ENCODE results near the gene ADAM33. TPM values are rescaled to one million over a fixed set of nuclear protein-coding genes. Genes with fewer than 3 reads are reported as not detected.
A peak's percentile ranks its signal among the peaks of the same experiment; 100 is the strongest.

ADAM33 gene
- total RNA-seq, 1 experiment from 2014 or later, result not detected

- no peaks in the 10 kb centered on the region for H3F3A ChIP-seq (ENCODE audit: insufficient read depth, low read depth)
- H3K27ac ChIP-seq, result no peak overlapping the region
- no peaks in the 10 kb centered on the region for H3K79me2 ChIP-seq (ENCODE audit: low read depth)
- H3K4me1 ChIP-seq (replicated peaks; ENCODE audit: insufficient read depth), result no peaks in the 10 kb centered on the region
- H3K9me3 ChIP-seq (ENCODE audit: insufficient read depth, low read depth), result no peaks in the 10 kb centered on the region
- intact Hi-C loops (cut with micrococcal nuclease; ENCODE audit: unreplicated experiment), result no loop called here
- BruUV-seq (replicated peaks), result no TSS peak
- no peak overlapping the region for H2AFZ ChIP-seq
- no peaks in the 10 kb centered on the region for H3K36me3 ChIP-seq (ENCODE audit: low read depth)
- H4K20me1 ChIP-seq (ENCODE audit: insufficient read depth), result no peaks in the 10 kb centered on the region
- TF ChIP-seq EZH2 (IDR thresholded peaks at IDR 0.05; ENCODE audit: low read depth) (no peak), CTCF (conservative IDR thresholded peaks at IDR 0.05) (no peak)
- no peak overlapping the region for H3K4me3 ChIP-seq
- H3K9me2 ChIP-seq (ENCODE audit: insufficient read depth), result no peaks in the 10 kb centered on the region
- DNase-seq, result no peak
- POLR2A ChIA-PET (ENCODE audit: unreplicated experiment), result no interaction called here
- CTCF ChIA-PET, result no interaction called here
- no peak overlapping the region for H3K4me2 ChIP-seq
- H3K27me3 ChIP-seq (ENCODE audit: insufficient read depth, low read depth), result no peaks in the 10 kb centered on the region
These were observed 35.2 kb downstream of the ADAM33 start for GRCh38 chr20:3646651-3647050.

GRCh38 chr20:3646067-3646440 is 35.8 kb downstream of the ADAM33 start:
- H3K4me3 ChIP-seq, result no peak overlapping the region
- TF ChIP-seq CTCF (conservative IDR thresholded peaks at IDR 0.05) (no peak), EZH2 (IDR thresholded peaks at IDR 0.05; ENCODE audit: low read depth) (no peak)
- no peaks in the 10 kb centered on the region for H3K4me1 ChIP-seq (replicated peaks; ENCODE audit: insufficient read depth)
- no peak for DNase-seq
- H3K36me3 ChIP-seq (ENCODE audit: low read depth), result no peaks in the 10 kb centered on the region
- no peaks in the 10 kb centered on the region for H4K20me1 ChIP-seq (ENCODE audit: insufficient read depth)
- no peak overlapping the region for H2AFZ ChIP-seq
- no peaks in the 10 kb centered on the region for H3K27me3 ChIP-seq (ENCODE audit: insufficient read depth, low read depth)
- intact Hi-C loops (cut with micrococcal nuclease; ENCODE audit: unreplicated experiment), result no loop called here
- no TSS peak for BruUV-seq (replicated peaks)
- CTCF ChIA-PET, result no interaction called here
- no peak overlapping the region for H3K27ac ChIP-seq
- H3K9me2 ChIP-seq (ENCODE audit: insufficient read depth), result no peaks in the 10 kb centered on the region
- no peaks in the 10 kb centered on the region for H3F3A ChIP-seq (ENCODE audit: insufficient read depth, low read depth)
- no peaks in the 10 kb centered on the region for H3K79me2 ChIP-seq (ENCODE audit: low read depth)
- no peak overlapping the region for H3K4me2 ChIP-seq
- H3K9me3 ChIP-seq (ENCODE audit: insufficient read depth, low read depth), result no peaks in the 10 kb centered on the region
- POLR2A ChIA-PET (ENCODE audit: unreplicated experiment), result no interaction called here

GRCh38 chr20:3645309-3646066 is 36.3 kb downstream of the ADAM33 start:
- Histone ChIP-seq H2AFZ (no peak overlapping the region), H3K36me3 (ENCODE audit: low read depth) (no peaks in the 10 kb centered on the region), H4K20me1 (ENCODE audit: insufficient read depth) (no peaks in the 10 kb centered on the region), H3K9me3 (ENCODE audit: insufficient read depth, low read depth) (no peaks in the 10 kb centered on the region), H3F3A (ENCODE audit: insufficient read depth, low read depth) (no peaks in the 10 kb centered on the region), H3K27ac (no peak overlapping the region), H3K4me2 (no peak overlapping the region), H3K9me2 (ENCODE audit: insufficient read depth) (no peaks in the 10 kb centered on the region), H3K4me3 (no peak overlapping the region), H3K79me2 (ENCODE audit: low read depth) (no peaks in the 10 kb centered on the region), H3K27me3 (ENCODE audit: insufficient read depth, low read depth) (no peaks in the 10 kb centered on the region), H3K4me1 (replicated peaks; ENCODE audit: insufficient read depth) (no peaks in the 10 kb centered on the region)
- no TSS peak for BruUV-seq (replicated peaks)
- peak in 1 of 2 experiments; percentile 39 for DNase-seq
- intact Hi-C loops (cut with micrococcal nuclease; ENCODE audit: unreplicated experiment), result no loop called here
- ChIA-PET CTCF (no interaction called here), POLR2A (ENCODE audit: unreplicated experiment) (no interaction called here)
- TF ChIP-seq EZH2 (IDR thresholded peaks at IDR 0.05; ENCODE audit: low read depth) (no peak), CTCF (conservative IDR thresholded peaks at IDR 0.05) (no peak)
